Cardiac fibroblast (primary cell): ENCODE results near the gene PPP1CA.
A peak's percentile ranks its signal among the peaks of the same experiment; 100 is the strongest.

Source experiments
- DNase-seq, 2 donors: peaks; one replicate each; pipeline versions ENCODE4 v3.0.0 to v3.0.0-alpha.2; 2010; ENCODE audit warnings: low read depth in 2 of 2
- H3K4me3 ChIP-seq, 2 donors: replicated peaks in 1 of 2; 1 replicate in 1 of 2; 2 replicates in 1 of 2; pipeline ENCODE4 v1.5.1; 2011; ENCODE audit warnings: low read depth in 2 of 2, low read length in 2 of 2, mild to moderate bottlenecking in 2 of 2, moderate library complexity in 1 of 2
- TF ChIP-seq, protein P1 (sequence below): IDR thresholded peaks from one replicate; pipeline ENCODE4 v1.5.1; 2011; ENCODE audit warnings: low read depth, mild to moderate bottlenecking, low read length, inconsistent platforms

The PPP1CA gene

DNA sequence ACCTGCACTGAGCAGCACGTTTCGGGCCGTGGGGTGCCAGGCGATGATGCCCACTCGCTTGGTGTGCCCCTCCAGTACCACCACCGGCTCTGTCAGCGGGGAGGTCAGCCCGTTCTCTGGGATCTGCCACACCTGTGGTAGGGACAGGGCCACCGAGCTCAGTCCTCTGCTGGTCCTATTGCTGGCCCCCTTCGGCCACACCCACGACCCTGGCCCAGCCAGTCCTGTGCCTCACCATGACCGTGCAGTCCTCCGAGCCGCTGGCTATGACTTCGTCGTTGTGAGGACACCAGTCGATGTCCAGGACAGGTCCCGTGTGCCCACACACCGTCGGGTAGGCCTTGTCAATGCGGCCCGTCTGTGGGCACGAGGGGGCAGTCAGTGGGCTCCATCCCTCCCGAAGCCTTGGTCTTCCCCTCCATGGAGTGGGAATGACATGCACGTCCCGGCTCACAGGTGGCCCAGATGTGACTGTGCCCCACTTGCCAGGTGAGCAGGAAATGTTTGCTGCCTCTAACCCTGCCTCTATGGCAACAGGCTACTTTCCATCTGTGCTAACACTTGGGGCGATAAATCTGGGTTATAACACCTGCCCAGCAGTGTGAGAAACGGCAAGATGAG, 40.2 kb upstream of the PPP1CA start:
- DNase-seq = no peak
- TF ChIP-seq, protein P1, sequence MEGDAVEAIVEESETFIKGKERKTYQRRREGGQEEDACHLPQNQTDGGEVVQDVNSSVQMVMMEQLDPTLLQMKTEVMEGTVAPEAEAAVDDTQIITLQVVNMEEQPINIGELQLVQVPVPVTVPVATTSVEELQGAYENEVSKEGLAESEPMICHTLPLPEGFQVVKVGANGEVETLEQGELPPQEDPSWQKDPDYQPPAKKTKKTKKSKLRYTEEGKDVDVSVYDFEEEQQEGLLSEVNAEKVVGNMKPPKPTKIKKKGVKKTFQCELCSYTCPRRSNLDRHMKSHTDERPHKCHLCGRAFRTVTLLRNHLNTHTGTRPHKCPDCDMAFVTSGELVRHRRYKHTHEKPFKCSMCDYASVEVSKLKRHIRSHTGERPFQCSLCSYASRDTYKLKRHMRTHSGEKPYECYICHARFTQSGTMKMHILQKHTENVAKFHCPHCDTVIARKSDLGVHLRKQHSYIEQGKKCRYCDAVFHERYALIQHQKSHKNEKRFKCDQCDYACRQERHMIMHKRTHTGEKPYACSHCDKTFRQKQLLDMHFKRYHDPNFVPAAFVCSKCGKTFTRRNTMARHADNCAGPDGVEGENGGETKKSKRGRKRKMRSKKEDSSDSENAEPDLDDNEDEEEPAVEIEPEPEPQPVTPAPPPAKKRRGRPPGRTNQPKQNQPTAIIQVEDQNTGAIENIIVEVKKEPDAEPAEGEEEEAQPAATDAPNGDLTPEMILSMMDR = no peak
- H3K4me3 ChIP-seq = no peak overlapping the region

DNA sequence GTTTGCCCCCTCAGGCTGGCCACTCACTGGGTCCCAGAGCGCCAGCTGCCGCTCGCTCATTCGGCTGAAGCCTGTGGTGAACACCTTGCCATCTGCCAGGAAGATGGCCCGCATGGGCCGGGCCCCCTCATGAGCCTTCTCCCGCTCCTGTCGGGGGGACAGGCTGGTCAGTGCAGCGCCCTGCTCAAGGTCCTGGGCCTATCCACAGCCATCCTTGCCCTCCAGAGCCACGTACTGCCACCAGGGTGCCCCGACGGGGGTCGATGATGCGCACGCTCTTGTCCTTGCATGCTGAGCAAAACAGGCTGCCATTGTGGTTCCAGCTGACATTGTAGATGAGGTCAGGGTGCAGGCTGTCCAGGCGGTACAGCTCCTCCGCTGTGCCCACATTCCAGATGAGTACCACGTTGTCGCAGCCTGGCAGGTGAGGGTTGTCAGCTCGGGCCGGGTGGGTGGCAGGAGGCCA, 39.5 kb upstream of the PPP1CA start:
- DNase-seq = no peak
- TF ChIP-seq, protein P1 = no peak
- H3K4me3 ChIP-seq = no peak overlapping the region

DNA sequence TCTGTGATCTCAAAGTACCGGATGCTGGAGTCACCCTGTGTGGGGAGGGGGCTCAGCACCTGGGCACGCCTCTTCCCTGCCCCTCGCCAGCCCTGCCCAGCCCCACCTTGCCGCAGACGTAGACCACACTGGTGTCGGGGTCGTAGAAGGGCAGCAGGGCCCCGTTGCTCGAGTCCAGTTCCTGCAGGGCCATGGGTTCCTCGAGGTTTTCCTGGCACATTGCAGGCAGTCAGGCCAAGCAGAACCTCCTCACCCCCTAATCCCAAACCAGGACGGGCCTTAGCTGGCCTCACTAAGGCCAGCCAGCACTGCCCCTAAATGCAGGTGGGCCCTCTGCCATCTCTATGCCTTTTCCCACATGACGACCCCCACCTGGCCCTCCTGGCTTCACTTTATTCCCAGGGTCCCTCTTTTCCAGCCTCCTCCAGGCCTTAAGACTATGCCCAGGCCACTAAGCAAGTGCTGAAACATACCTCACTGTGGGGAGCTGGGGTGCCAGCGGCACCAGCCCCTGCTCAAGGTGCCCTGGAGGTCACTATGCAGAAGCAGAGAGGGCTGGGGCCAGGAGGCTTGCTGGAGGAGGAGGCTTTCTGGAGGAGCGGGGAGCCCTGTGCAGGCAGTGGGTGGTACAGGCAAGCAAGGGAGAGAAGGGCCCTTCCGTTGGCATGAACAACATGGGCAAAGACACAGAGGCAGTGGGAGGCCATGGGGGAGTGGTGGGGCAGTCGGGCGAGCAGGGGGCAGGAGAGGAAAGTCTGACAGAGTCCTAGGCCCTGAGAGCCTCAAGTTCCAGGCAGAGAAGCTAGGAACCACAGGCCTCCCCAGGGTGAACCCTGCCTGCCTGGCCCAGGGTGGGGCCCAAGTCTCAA, 38.8 kb upstream of the PPP1CA start:
- no peak for DNase-seq
- TF ChIP-seq, protein P1 = no peak
- H3K4me3 ChIP-seq = no peak overlapping the region

DNA sequence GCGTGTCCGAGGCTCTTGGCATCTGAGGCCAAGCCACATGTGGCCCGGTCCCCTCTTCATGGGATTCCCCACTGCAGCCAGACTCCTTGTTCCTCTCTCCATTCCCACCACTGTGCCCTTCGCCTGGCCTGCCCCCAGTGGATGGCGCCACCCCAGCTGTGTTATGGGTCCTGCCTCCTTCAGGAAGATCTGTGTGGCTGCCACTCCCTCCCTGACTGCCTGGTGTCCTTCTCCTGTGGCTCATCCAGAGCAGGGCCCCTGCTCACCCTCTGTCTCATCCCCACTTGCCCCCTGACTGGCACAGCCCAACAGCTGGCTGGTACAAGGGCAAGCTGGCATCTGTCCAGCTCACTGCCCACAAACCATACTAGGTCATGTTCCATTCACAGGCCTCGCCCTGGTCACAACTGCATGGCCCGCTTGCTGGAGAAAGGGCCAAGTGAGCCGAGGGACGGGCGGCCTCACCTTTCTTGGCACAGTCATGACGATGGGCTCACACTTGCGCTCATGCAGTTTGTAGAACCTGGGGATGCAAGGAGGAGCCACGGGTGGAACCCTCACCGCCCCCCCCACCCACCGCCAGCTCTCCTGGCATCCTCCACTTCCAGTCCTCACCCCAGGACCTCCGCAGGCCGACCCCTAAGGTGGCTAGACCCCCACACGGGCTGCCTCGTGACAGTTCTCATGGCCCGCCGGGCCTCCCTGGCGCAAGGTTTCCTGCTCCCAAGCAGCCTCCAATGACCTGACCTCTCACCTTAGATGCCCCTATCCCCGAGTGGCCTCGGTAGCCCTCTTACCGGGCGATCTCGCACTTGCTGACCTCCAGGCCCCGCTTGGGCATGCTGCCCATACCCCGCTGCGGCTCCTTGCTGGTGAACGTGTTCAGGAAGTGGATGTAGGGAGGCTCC, 37.9 kb upstream of the PPP1CA start:
- no peak overlapping the region for H3K4me3 ChIP-seq
- peak; percentile 25 to 26 for DNase-seq

DNA sequence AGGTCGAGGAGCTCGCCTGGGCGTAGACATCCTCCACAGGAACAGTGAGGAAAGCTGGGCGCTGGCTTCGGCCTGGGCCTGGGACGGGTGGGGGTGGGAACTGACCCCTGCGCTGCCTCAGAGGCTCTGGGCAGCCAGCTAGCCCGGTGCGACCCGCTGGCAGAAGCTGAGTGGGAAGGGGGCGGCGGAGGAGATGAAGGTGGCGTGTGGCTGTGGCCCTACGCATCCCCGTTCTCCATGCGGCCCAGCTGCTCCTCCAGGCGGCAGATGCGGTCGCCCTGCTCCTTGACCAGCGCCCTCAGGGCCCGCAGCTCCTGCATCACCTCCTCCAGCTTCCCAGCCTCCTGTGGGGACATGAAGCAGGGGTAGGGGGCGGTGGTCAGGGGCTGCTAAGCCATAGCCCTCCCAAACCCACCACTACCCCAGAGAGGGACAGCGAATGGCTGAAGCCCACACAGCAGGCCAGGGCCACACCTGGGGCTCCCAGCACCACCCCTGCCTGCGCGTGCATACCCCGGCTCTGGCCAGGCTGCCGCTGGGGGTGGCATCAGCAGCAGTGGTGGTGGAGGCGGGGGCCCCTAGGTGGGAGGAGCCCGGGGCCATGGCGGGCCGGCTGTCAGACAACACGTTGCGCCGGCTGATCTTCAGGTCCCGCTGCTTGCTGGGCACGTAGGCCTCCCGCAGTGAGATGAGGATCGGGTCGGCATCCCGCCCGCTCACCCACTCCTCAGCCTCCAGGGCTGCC, 36.7 kb upstream of the PPP1CA start:
- TF ChIP-seq, protein P1 = no peak
- DNase-seq = no peak
- no peak overlapping the region for H3K4me3 ChIP-seq

More for the DNA sequence above, 37.9 kb upstream of the PPP1CA start:
- TF ChIP-seq, protein P1 = peak; percentile 8

DNA sequence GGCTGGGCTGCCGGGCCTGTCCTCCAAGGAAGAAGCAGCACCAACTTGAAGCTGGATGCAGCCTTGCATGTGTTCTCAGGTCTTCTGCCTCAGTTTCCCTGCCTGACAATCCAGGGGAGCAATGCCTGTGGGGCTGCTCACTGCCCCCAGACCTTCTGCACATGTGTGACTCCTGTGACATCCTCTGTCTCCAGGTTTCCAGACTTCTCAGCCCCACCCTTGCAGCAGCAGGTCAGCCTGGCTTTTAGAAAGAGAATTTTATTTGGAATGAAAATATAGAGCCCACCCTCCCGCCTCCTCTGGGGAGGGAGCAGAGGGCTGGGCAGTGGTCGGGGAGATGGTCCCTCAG, 36.1 kb upstream of the PPP1CA start:
- TF ChIP-seq, protein P1 = no peak
- no peak overlapping the region for H3K4me3 ChIP-seq
- no peak for DNase-seq
